IMR-90 (cell line): ENCODE data around the gene IL20RA. TPM values are rescaled to one million over a fixed set of nuclear protein-coding genes. Genes with fewer than 3 reads are reported as not detected.

Experiments used
- ATAC-seq: fragments of 200-7000 bp; cut with Tn5 transposase; 2 replicates; pipeline ENCODE4 v1.9.1; 2020; ENCODE audit warnings: low read depth, mild to moderate bottlenecking, moderate library complexity
- BruUV-seq: library from RNA; stranded (reverse); fragments of 400-500 nt; replicated peaks from 2 replicates; lab custom pipeline; 2021; lab: Mats Ljungman, UMichigan
- CTCF ChIA-PET: fragments of 300-600 bp; formaldehyde crosslinking; extraction: SDS; loops from one replicate; lab custom pipeline; 2021; ENCODE audit warnings: antibody characterized with exemption; lab: Yijun Ruan, JAX
- POLR2A ChIA-PET: fragments of 300-600 bp; sonication (Branson Sonifier 250); formaldehyde crosslinking; loops from one replicate; lab custom pipeline; 2022; ENCODE audit warnings: antibody characterized with exemption; ENCODE audit not compliant: unreplicated experiment; lab: Charles Lee
- DNase-seq: peaks from one replicate; pipeline ENCODE4 v3.0.0; 2013
- H2AFZ ChIP-seq: replicated peaks from 2 replicates; pipeline ENCODE3; 2013; ENCODE audit warnings: low read length, mild to moderate bottlenecking; ENCODE audit not compliant: poor library complexity
- H2AK5ac ChIP-seq: 2 replicates; pipeline ENCODE4 v1.6.1; 2013; ENCODE audit warnings: low read depth, low read length, inconsistent platforms
- H2AK9ac ChIP-seq: replicated peaks from 2 replicates; pipeline ENCODE3; 2013; ENCODE audit warnings: mild to moderate bottlenecking, low read depth, low read length, moderate library complexity; ENCODE audit not compliant: poor library complexity
- H2BK120ac ChIP-seq: 2 replicates; pipeline ENCODE4 v1.6.1; 2013; ENCODE audit warnings: low read depth, low read length, inconsistent platforms
- H2BK15ac ChIP-seq: 3 replicates; pipeline ENCODE4 v1.6.1; 2013; ENCODE audit warnings: low read depth, low read length, inconsistent platforms
- H2BK20ac ChIP-seq: 2 replicates; pipeline ENCODE4 v1.6.1; 2013; ENCODE audit warnings: low read depth, mild to moderate bottlenecking, inconsistent platforms, low read length, moderate library complexity
- H2BK5ac ChIP-seq: 2 replicates; pipeline ENCODE4 v1.6.1; 2013; ENCODE audit warnings: mild to moderate bottlenecking, low read depth, low read length, inconsistent platforms; ENCODE audit not compliant: poor library complexity, severe bottlenecking
- H3K14ac ChIP-seq: replicated peaks from 2 replicates; pipeline ENCODE4 v1.6.1; 2013; ENCODE audit warnings: low read depth, low read length, inconsistent platforms
- H3K18ac ChIP-seq: 2 replicates; pipeline ENCODE4 v1.6.1; 2013; ENCODE audit warnings: low read depth, low read length, control low read depth
- H3K23ac ChIP-seq: 2 replicates; pipeline ENCODE4 v1.6.1; 2013; ENCODE audit warnings: low read depth, low read length, inconsistent platforms
- H3K27ac ChIP-seq: 2 replicates; pipeline ENCODE4 v1.5.1; 2013; ENCODE audit warnings: mild to moderate bottlenecking, control low read depth, low read length; ENCODE audit not compliant: insufficient read depth
- H3K27me3 ChIP-seq: 2 replicates; pipeline ENCODE4 v1.6.1; 2013; ENCODE audit warnings: low read length; ENCODE audit not compliant: control insufficient read depth, insufficient read depth
- H3K36me3 ChIP-seq: 2 replicates; pipeline ENCODE4 v1.6.1; 2013; ENCODE audit warnings: low read length, mixed read lengths; ENCODE audit not compliant: control insufficient read depth, insufficient read depth
- H3K4ac ChIP-seq: 2 replicates; pipeline ENCODE4 v1.6.1; 2013; ENCODE audit warnings: low read depth, low read length, inconsistent platforms
- H3K4me1 ChIP-seq: 2 replicates; pipeline ENCODE4 v1.6.1; 2013; ENCODE audit warnings: low read length, mixed read lengths; ENCODE audit not compliant: control insufficient read depth, insufficient read depth
- H3K4me2 ChIP-seq: 2 replicates; pipeline ENCODE4 v1.6.1; 2013; ENCODE audit warnings: low read depth, mild to moderate bottlenecking, control low read depth, low read length, moderate library complexity
- H3K4me3 ChIP-seq: 2 replicates; pipeline ENCODE4 v1.5.1; 2013; ENCODE audit warnings: low read depth, mild to moderate bottlenecking, control low read depth, low read length, moderate library complexity; ENCODE audit not compliant: insufficient read depth
- H3K56ac ChIP-seq: 2 replicates; pipeline ENCODE4 v1.6.1; 2013; ENCODE audit warnings: low read length, inconsistent platforms; ENCODE audit not compliant: insufficient read depth; ENCODE audit errors: extremely low read depth
- H3K79me1 ChIP-seq, 2 experiments: 2 replicates each; pipeline ENCODE4 v1.6.1; 2013; ENCODE audit warnings: low read length in 2 of 2, inconsistent platforms in 1 of 2, low read depth in 1 of 2
- H3K9ac ChIP-seq: 2 replicates; pipeline ENCODE4 v1.6.1; 2013; ENCODE audit warnings: low read depth, low read length, control low read depth
- H3K9me1 ChIP-seq: 2 replicates; pipeline ENCODE4 v1.6.1; 2013; ENCODE audit warnings: low read length, inconsistent platforms; ENCODE audit not compliant: insufficient read depth
- H3K9me3 ChIP-seq: 2 replicates; pipeline ENCODE4 v1.6.1; 2013; ENCODE audit warnings: low read length; ENCODE audit not compliant: control insufficient read depth, insufficient read depth
- H4K20me1 ChIP-seq: 2 replicates; pipeline ENCODE4 v1.6.1; 2013; ENCODE audit warnings: low read length, inconsistent platforms; ENCODE audit not compliant: insufficient read depth
- H4K5ac ChIP-seq: 2 replicates; pipeline ENCODE4 v1.6.1; 2013; ENCODE audit warnings: mild to moderate bottlenecking, low read depth, low read length, control low read depth
- H4K8ac ChIP-seq, 2 experiments: 2 replicates each; pipeline ENCODE4 v1.6.1; 2013; ENCODE audit warnings: low read depth in 2 of 2, low read length in 2 of 2, control low read depth in 1 of 2, inconsistent platforms in 1 of 2
- H4K91ac ChIP-seq: 2 replicates; pipeline ENCODE4 v1.6.1; 2013; ENCODE audit warnings: low read depth, low read length, inconsistent platforms; ENCODE audit not compliant: insufficient read depth
- BHLHE40 ChIP-seq: fragments of 150-350 bp; IDR thresholded peaks from 2 replicates; pipeline ENCODE4 v1.6.1; 2016; ENCODE audit warnings: mild to moderate bottlenecking, low read depth, low read length
- CEBPB ChIP-seq: IDR thresholded peaks from 2 replicates; pipeline ENCODE4 v1.6.1; 2012; ENCODE audit warnings: low read depth, low read length, improper control_type of control experiment
- CHD1 ChIP-seq: IDR thresholded peaks from 2 replicates; pipeline ENCODE4 v1.6.1; 2012; ENCODE audit warnings: low read depth, low read length, improper control_type of control experiment
- CTCF ChIP-seq: conservative IDR thresholded peaks from 2 replicates; pipeline ENCODE4 v1.5.1; 2012; ENCODE audit warnings: mild to moderate bottlenecking, low read depth, low read length, improper control_type of control experiment
- ELK1 ChIP-seq: fragments of 150-350 bp; IDR thresholded peaks from 2 replicates; pipeline ENCODE4 v1.6.1; 2016; ENCODE audit warnings: low read depth, mild to moderate bottlenecking, low read length, moderate library complexity, borderline replicate concordance
- FOS ChIP-seq: fragments of 150-350 bp; IDR thresholded peaks from 2 replicates; pipeline ENCODE4 v1.6.1; 2016; ENCODE audit warnings: low read depth, low read length
- MAFK ChIP-seq: IDR thresholded peaks from 2 replicates; pipeline ENCODE4 v1.6.1; 2012; ENCODE audit warnings: low read depth, low read length, improper control_type of control experiment
- MXI1 ChIP-seq: IDR thresholded peaks from 2 replicates; pipeline ENCODE4 v1.6.1; 2012; ENCODE audit warnings: low read depth, mild to moderate bottlenecking, low read length, moderate library complexity, borderline replicate concordance
- POLR2A ChIP-seq: IDR thresholded peaks from 2 replicates; pipeline ENCODE4 v1.6.1; 2012; ENCODE audit warnings: mild to moderate bottlenecking, low read depth, low read length
- RCOR1 ChIP-seq: IDR thresholded peaks from 2 replicates; pipeline ENCODE4 v1.6.1; 2012; ENCODE audit warnings: mild to moderate bottlenecking, low read length, improper control_type of control experiment; ENCODE audit not compliant: insufficient replicate concordance
- RFX5 ChIP-seq: IDR thresholded peaks from 2 replicates; pipeline ENCODE4 v1.8.0; 2012; ENCODE audit warnings: low read depth, mild to moderate bottlenecking, low read length, moderate library complexity
- USF2 ChIP-seq: fragments of 150-350 bp; IDR thresholded peaks from 2 replicates; pipeline ENCODE4 v1.6.1; 2017; ENCODE audit warnings: mild to moderate bottlenecking, antibody characterized with exemption, low read length, low read depth
- WGBS, 2 experiments: methylation state at CpG; one replicate each; pipeline versions ENCODE4 v1.1.5 to v1.1.7; 2013; ENCODE audit warnings: missing lambda C conversion rate in 2 of 2; ENCODE audit not compliant: insufficient read length in 1 of 2; ENCODE audit errors: extremely low coverage in 2 of 2; 5-methylcytosine and 5-hydroxymethylcytosine counted together
- dilution Hi-C: fragments of 300-500 bp; cut with HindIII; formaldehyde crosslinking; loops from one replicate; pipeline ENCODE4 v1.14.3; 2018; ENCODE audit warnings: low sequenced_read_pairs; ENCODE audit not compliant: unreplicated experiment
- in situ Hi-C: fragments of 300-500 bp; cut with MboI; formaldehyde crosslinking; loops from 3 replicates; pipeline ENCODE4 v1.14.3; 2019; ENCODE audit warnings: low sequenced_read_pairs, inconsistent platforms, mixed read lengths
- intact Hi-C: fragments of 100-400 bp; cut with micrococcal nuclease; formaldehyde crosslinking; loops from 2 replicates; pipeline ENCODE4 v1.10.0; 2022
- polyA plus RNA-seq, 3 experiments: library from polyadenylated mRNA; depleted of rRNA; stranded (reverse); fragments of >200 nt; gene quantifications; 2 replicates each; pipeline ENCODE4 v1.2.3, GENCODE V29; 2012; ENCODE audit warnings: low replicate concordance in 1 of 3
- total RNA-seq: library from RNA; depleted of rRNA; stranded (reverse); fragments of >200 nt; gene quantifications from 2 replicates; pipeline ENCODE4 v1.2.3, GENCODE V29; 2012

The IL20RA gene
- total and polyA plus RNA-seq, 2 of the 4 experiments (the other 2 are of a cell fraction), result 0.02 TPM; not detected in 1

- ATAC-seq, result no peak
- Histone ChIP-seq H2BK120ac (no peak overlapping the region), H3K14ac (no peak overlapping the region), H3K4ac (no peak overlapping the region), H2AK9ac (no peak overlapping the region), H3K79me1 (no peaks in the 10 kb centered on the region), H2BK5ac (no peak overlapping the region), H3K23ac (no peak overlapping the region), H3K56ac (no peak overlapping the region), H4K91ac (no peak overlapping the region), H2AFZ (no peak overlapping the region), H4K8ac (no peak overlapping the region), H3K9me1 (no peaks in the 10 kb centered on the region), H4K20me1 (no peaks in the 10 kb centered on the region), H3K18ac (no peak overlapping the region), H2BK20ac (no peak overlapping the region), H3K4me2 (no peak overlapping the region), H4K5ac (no peak overlapping the region), H3K27me3 (peaks cover 4% of the 10 kb centered on the region; the same call in 1 of the 2 replicates), H2BK15ac (no peak overlapping the region), H3K27ac (no peak overlapping the region), H3K9me3 (no peaks in the 10 kb centered on the region), H3K4me3 (no peak overlapping the region), H2AK5ac (no peak overlapping the region), H3K9ac (no peak overlapping the region), H3K4me1 (no peaks in the 10 kb centered on the region; the same call in 1 of the 2 replicates), H3K36me3 (no peaks in the 10 kb centered on the region)
- in situ Hi-C loops (loop anchor here (10.0 kb wide), 1 partner anchor 167 kb away; no protein-coding TSS in a partner anchor), intact Hi-C loops (no loop called here), dilution Hi-C loops (no loop called here)
- WGBS, 2 experiments, result no CpG with 5 or more reads among the region's 2 CpGs
- POLR2A ChIA-PET, result no interaction called here
- no peak for DNase-seq
- TF ChIP-seq MXI1, result no peak
- TF ChIP-seq BHLHE40, result no peak
- TF ChIP-seq CTCF, result no peak
- TF ChIP-seq FOS, result no peak
- TF ChIP-seq MAFK, result no peak
- TF ChIP-seq CHD1, result no peak
- no peak for TF ChIP-seq USF2
- TF ChIP-seq RFX5, result no peak
- TF ChIP-seq RCOR1, result no peak
- no peak for TF ChIP-seq ELK1
- no peak for TF ChIP-seq POLR2A
- no peak for TF ChIP-seq CEBPB
- BruUV-seq, result no TSS peak
- CTCF ChIA-PET, result no interaction called here
Measured at GRCh38 chr6:137011406-137011805, 33.4 kb downstream of the IL20RA start.
